NOMO-1 (cell line): ENCODE measurements around the gene ADAMTS1.

Experiments
- DNase-seq, 2 experiments: peaks; one replicate each; lab custom pipeline; 2025; ENCODE audit not compliant: unreplicated experiment in 2 of 2; lab: John Stamatoyannopoulos, UW

The ADAMTS1 gene

GRCh38 chr21:26794597-26795411, 50.4 kb downstream of the ADAMTS1 start:
- DNase-seq = no peak

- no peak for DNase-seq
Measured at GRCh38 chr21:26790296-26790695, 54.9 kb downstream of the ADAMTS1 start.

- no peak for DNase-seq
Measured at GRCh38 chr21:26788790-26789189, 56.4 kb downstream of the ADAMTS1 start.
